GM12878 (cell line): ENCODE data around the gene ITGAV. TPM values are rescaled to one million over a fixed set of nuclear protein-coding genes. Genes with fewer than 3 reads are reported as not detected.

Experiments
- ATAC-seq: fragments of 200-7000 bp; cut with Tn5 transposase; 3 replicates; pipeline ENCODE4 v1.9.1; 2020; ENCODE audit warnings: mild to moderate bottlenecking, moderate library complexity
- BruUV-seq: library from RNA; stranded (reverse); fragments of 400-500 nt; replicated peaks from 2 replicates; lab custom pipeline; 2021; lab: Mats Ljungman, UMichigan
- CTCF ChIA-PET: fragments of 300-600 bp; sonication (Branson Sonifier 250); formaldehyde crosslinking; extraction: SDS; loops from one replicate; lab custom pipeline; 2021; ENCODE audit warnings: inconsistent platforms; lab: Yijun Ruan, JAX
- POLR2A ChIA-PET: fragments of 350-600 bp; formaldehyde crosslinking; extraction: SDS; loops from one replicate; lab custom pipeline; 2021; ENCODE audit warnings: inconsistent platforms; lab: Charles Lee
- RAD21 ChIA-PET: fragments of 300-600 bp; sonication (Branson Sonifier 250); formaldehyde crosslinking; loops from one replicate; lab custom pipeline; 2023; ENCODE audit warnings: antibody characterized with exemption; ENCODE audit not compliant: unreplicated experiment; lab: Charles Lee
- SMC1A ChIA-PET: fragments of 300-600 bp; sonication (Branson Sonifier 250); formaldehyde crosslinking; loops from one replicate; lab custom pipeline; 2023; ENCODE audit not compliant: unreplicated experiment, uncharacterized antibody; lab: Charles Lee
- DNase-seq: peaks from one replicate; pipeline ENCODE4 v3.0.0-alpha.2; 2011; ENCODE audit warnings: low read depth, low spot score
- FAIRE-seq: peaks from 3 replicates; lab custom pipeline; 2011; peaks lifted over from hg19 to GRCh38; lab: Jason Lieb, UNC
- H2AFZ ChIP-seq: 2 replicates; pipeline ENCODE4 v1.6.0; 2011; ENCODE audit warnings: low read depth, low read length, control low read depth; ENCODE audit not compliant: control insufficient read depth
- H3K27ac ChIP-seq: 2 replicates; pipeline ENCODE4 v1.5.1; 2011; ENCODE audit warnings: control low read depth; ENCODE audit not compliant: control insufficient read depth, insufficient read depth
- H3K27me3 ChIP-seq, 2 experiments: replicated peaks in 1 of 2; 2 replicates each; pipeline versions ENCODE4 v1.6.0 to v1.6.1; 2011; ENCODE audit warnings: low read length in 1 of 2; ENCODE audit not compliant: control insufficient read depth in 2 of 2, insufficient read depth in 2 of 2
- H3K36me3 ChIP-seq, 2 experiments: 2 replicates each; pipeline ENCODE4 v1.5.1; 2011; ENCODE audit warnings: low read length in 1 of 2; ENCODE audit not compliant: control insufficient read depth in 2 of 2, insufficient read depth in 2 of 2
- H3K4me1 ChIP-seq: 2 replicates; pipeline ENCODE4 v1.6.1; 2011; ENCODE audit warnings: mild to moderate bottlenecking, low read length, moderate library complexity, mixed read lengths; ENCODE audit not compliant: control insufficient read depth, insufficient read depth
- H3K4me2 ChIP-seq: 2 replicates; pipeline ENCODE4 v1.6.0; 2011; ENCODE audit warnings: control low read depth; ENCODE audit not compliant: control insufficient read depth, insufficient read depth
- H3K4me3 ChIP-seq: fragments of 200-600 bp; sonication (generic); 2 replicates; pipeline ENCODE4 v1.5.1; 2016
- H3K79me2 ChIP-seq: 2 replicates; pipeline ENCODE4 v1.6.0; 2011; ENCODE audit warnings: low read length; ENCODE audit not compliant: control insufficient read depth, insufficient read depth
- H3K9ac ChIP-seq: 2 replicates; pipeline ENCODE4 v1.8.0; 2011; ENCODE audit warnings: low read length, control low read depth, mixed read lengths; ENCODE audit not compliant: control insufficient read depth, insufficient read depth
- H3K9me3 ChIP-seq: replicated peaks from 3 replicates; pipeline ENCODE4 v1.5.1; 2011; ENCODE audit warnings: mild to moderate bottlenecking, low read length; ENCODE audit not compliant: control insufficient read depth, insufficient read depth
- H4K20me1 ChIP-seq: 2 replicates; pipeline ENCODE4 v1.6.0; 2011; ENCODE audit not compliant: control insufficient read depth, insufficient read depth
- HDAC2 ChIP-seq: fragments of 200-600 bp; sonication (generic); IDR thresholded peaks from 2 replicates; pipeline ENCODE4 v1.6.1; 2017
- KAT2A ChIP-seq: conservative IDR thresholded peaks from 2 replicates; pipeline ENCODE4 v1.6.1; 2011; ENCODE audit warnings: low read depth, low read length; ENCODE audit not compliant: control insufficient read depth
- NFXL1 ChIP-seq: fragments of 450-650 bp; IDR thresholded peaks from 2 replicates; pipeline ENCODE4 v1.6.1; 2017; ENCODE audit warnings: antibody characterized with exemption, mild to moderate bottlenecking, borderline replicate concordance
- PML ChIP-seq: IDR thresholded peaks from 2 replicates; pipeline ENCODE4 v1.6.1; 2012; ENCODE audit warnings: low read length, inconsistent platforms
- POLR2AphosphoS5 ChIP-seq: IDR thresholded peaks from 2 replicates; pipeline ENCODE4 v1.6.1; 2011; ENCODE audit warnings: mild to moderate bottlenecking, low read length, inconsistent platforms
- ZNF622 ChIP-seq: fragments of 450-650 bp; IDR thresholded peaks from 2 replicates; pipeline ENCODE4 v1.6.1; 2017; ENCODE audit warnings: mild to moderate bottlenecking, inconsistent platforms
- WGBS: methylation state at CpG from one replicate; pipeline ENCODE4 v1.1.6; 2016; ENCODE audit warnings: low lambda C conversion rate; ENCODE audit not compliant: insufficient replicate concordance, insufficient coverage; ENCODE audit errors: missing lambda C conversion rate; 5-methylcytosine and 5-hydroxymethylcytosine counted together
- in situ Hi-C: fragments of 300-500 bp; cut with MboI; formaldehyde crosslinking; loops from 9 replicates; pipeline ENCODE4 v1.14.3; 2018; ENCODE audit warnings: mixed read lengths
- intact Hi-C: fragments of 100-400 bp; cut with micrococcal nuclease; formaldehyde crosslinking; loops from one replicate; pipeline ENCODE4 v1.14.2; 2022; ENCODE audit not compliant: unreplicated experiment
- polyA plus RNA-seq, 11 experiments: library from polyadenylated mRNA; depleted of rRNA in 4 of 11; unstranded in 6 of 11; stranded (reverse) in 5 of 11; fragments of >200 nt; fragmentation: Nextera tagmentation in 4 of 11; fragmentation: Illumina TruSeq in 1 of 11; extraction: Ambion mirVana in 4 of 11; extraction: Trizol in 1 of 11; gene quantifications; 1 replicate in 1 of 11; 2 replicates in 10 of 11; pipeline versions ENCODE4 v1.2.1 to v1.2.3, GENCODE V29; 2011 to 2016; ENCODE audit warnings: inconsistent platforms in 2 of 11, missing spikeins in 2 of 11, low read depth in 1 of 11
- total RNA-seq, 4 experiments: library from RNA; depleted of rRNA in 3 of 4; stranded (reverse); fragments of >200 nt in 3 of 4; fragmentation: Illumina TruSeq in 1 of 4; extraction: Trizol in 1 of 4; gene quantifications; 2 replicates each; pipeline versions ENCODE4 v1.2.1 to v1.2.3, GENCODE V29; 2013 to 2021
- TF ChIP-seq, protein P1 (sequence below): fragments of 450-650 bp; formaldehyde crosslinking; IDR thresholded peaks from 2 replicates; pipeline ENCODE4 v1.4.0; 2022; ENCODE audit warnings: mild to moderate bottlenecking, moderate library complexity

ITGAV gene
- total and polyA plus RNA-seq, 10 of the 15 experiments (the other 5 are each of a cell fraction or from before 2014, with no cell fraction given): 2.1 to 10.8 (median 6.1) TPM

DNA sequence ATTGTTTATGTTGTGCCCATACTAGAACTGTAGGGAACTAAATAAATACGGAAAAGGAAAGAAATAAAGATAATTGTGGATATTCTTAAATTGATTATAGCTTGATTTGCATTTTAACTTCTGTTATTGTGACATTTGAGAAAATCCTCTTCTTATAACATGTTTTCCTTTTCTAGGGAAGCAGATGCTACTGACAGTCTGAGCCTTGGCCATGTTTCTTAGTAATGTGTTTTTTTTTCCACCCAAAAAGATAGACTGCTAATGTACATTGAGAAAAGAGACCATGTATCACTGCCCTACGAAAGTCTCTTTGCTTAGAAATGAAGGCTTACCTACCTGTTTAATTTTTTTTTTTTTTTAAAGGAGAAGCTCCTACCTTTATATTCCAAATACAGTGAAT, 22.2 kb downstream of the ITGAV start:
- Histone ChIP-seq H3K4me2 (no peak overlapping the region), H3K36me3 (no peaks in the 10 kb centered on the region), H3K27ac (no peak overlapping the region), H3K4me1 (no peaks in the 10 kb centered on the region; the same call in 1 of the 2 replicates), H3K4me3 (no peak overlapping the region), H3K9me3 (no peaks in the 10 kb centered on the region), H3K27me3 (no peaks in the 10 kb centered on the region), H3K79me2 (no peaks in the 10 kb centered on the region), H4K20me1 (no peaks in the 10 kb centered on the region), H3K9ac (no peak overlapping the region), H2AFZ (no peak overlapping the region)
- 94% methylated on average over 2 of the region's 2 CpGs for WGBS
- RAD21 ChIA-PET: interaction anchor here (1.4 kb wide), 1 partner anchor 22 kb away, joined by 3 read pairs; the partner anchor contains the start of gene ITGAV
- SMC1A ChIA-PET: interaction anchor here (1.1 to 1.6 kb wide), 3 partner anchors 17 to 836 kb away, joined by 4 to 5 read pairs (median 4); partner anchors contain the start of gene CALCRL
- no peak for DNase-seq
- no TSS peak for BruUV-seq
- FAIRE-seq: no peak
- in situ Hi-C loops (no loop called here), intact Hi-C loops (no loop called here)
- ATAC-seq: no peak
- POLR2A ChIA-PET: interaction anchor here (0.6 to 1.2 kb wide), 2 partner anchors 23 to 198 kb away, joined by 3 read pairs; no protein-coding TSS in a partner anchor
- CTCF ChIA-PET: interaction anchor here (1.1 to 2.2 kb wide), 3 partner anchors 17 to 86 kb away, joined by 3 to 10 read pairs (median 3); no protein-coding TSS in a partner anchor
- TF ChIP-seq ZNF622: no peak
- no peak for TF ChIP-seq KAT2A
- no peak for TF ChIP-seq NFXL1
- no peak for TF ChIP-seq PML

DNA sequence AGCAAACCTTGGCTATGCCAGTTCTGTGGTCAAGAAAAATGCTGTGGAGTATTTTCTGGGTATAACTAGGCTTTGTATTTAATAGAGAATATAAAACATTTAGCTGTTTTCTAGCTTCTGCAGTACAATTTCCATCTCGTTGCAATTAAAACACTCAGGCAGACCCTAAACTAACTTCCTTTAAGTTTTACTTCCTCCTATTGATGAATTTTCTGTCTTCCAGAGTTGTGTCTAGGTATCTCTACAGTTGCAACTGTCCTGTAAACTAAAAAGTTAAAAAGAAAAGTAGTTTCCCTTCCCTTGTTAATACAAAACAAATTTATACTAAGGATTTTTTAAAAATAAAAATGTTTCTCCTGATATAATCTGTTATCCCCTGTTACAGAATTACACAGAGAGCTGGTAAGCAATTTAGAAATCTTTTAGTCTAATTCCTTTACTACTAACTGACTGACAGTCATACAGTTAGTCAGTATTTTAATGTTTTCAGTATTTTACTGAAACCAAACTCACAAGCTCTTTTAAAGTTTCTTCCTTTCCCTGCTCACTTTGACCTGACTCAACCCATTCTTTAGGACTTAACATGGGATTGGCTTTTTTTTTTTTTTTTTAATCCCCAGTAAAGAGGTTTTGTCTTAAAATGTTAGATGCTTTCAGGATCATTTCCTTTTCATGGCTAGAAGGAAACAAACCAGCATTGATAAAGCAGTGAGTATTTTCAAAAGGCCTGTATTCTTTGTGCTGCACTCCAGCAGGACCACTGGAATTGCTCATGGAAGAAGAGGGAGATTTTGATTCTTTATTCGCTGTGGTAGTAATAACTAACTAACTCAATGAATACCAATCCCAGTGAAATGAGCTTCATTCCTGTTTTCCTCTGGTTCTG, 22.9 kb downstream of the ITGAV start:
- RAD21 ChIA-PET: interaction anchor here (1.4 kb wide), 1 partner anchor 23 kb away, joined by 3 read pairs; the partner anchor contains the start of gene ITGAV
- no peak for FAIRE-seq
- Histone ChIP-seq H3K27ac (no peak overlapping the region), H3K9me3 (no peaks in the 10 kb centered on the region), H3K4me3 (no peak overlapping the region), H3K4me2 (no peak overlapping the region), H3K27me3 (no peaks in the 10 kb centered on the region), H2AFZ (no peak overlapping the region), H4K20me1 (no peaks in the 10 kb centered on the region), H3K4me1 (no peaks in the 10 kb centered on the region; the same call in 1 of the 2 replicates), H3K79me2 (no peaks in the 10 kb centered on the region), H3K9ac (no peak overlapping the region), H3K36me3 (no peaks in the 10 kb centered on the region)
- BruUV-seq: no TSS peak
- POLR2A ChIA-PET: interaction anchor here (0.7 kb wide), 1 partner anchor 103 kb away, joined by 4 read pairs; no protein-coding TSS in a partner anchor
- in situ Hi-C loops (no loop called here), intact Hi-C loops (no loop called here)
- SMC1A ChIA-PET: interaction anchor here (0.7 to 1.6 kb wide), 6 partner anchors 8 to 835 kb away, joined by 3 to 5 read pairs (median 4); partner anchors contain the start of gene CALCRL
- DNase-seq: no peak
- CTCF ChIA-PET: interaction anchor here (0.6 to 2.2 kb wide), 4 partner anchors 18 to 475 kb away, joined by 3 to 10 read pairs (median 3); no protein-coding TSS in a partner anchor
- 50% methylated on average over 2 of the region's 2 CpGs for WGBS
- ATAC-seq: peak; percentile 53
- TF ChIP-seq HDAC2 (no peak), POLR2AphosphoS5 (no peak)
- TF ChIP-seq, protein P1, sequence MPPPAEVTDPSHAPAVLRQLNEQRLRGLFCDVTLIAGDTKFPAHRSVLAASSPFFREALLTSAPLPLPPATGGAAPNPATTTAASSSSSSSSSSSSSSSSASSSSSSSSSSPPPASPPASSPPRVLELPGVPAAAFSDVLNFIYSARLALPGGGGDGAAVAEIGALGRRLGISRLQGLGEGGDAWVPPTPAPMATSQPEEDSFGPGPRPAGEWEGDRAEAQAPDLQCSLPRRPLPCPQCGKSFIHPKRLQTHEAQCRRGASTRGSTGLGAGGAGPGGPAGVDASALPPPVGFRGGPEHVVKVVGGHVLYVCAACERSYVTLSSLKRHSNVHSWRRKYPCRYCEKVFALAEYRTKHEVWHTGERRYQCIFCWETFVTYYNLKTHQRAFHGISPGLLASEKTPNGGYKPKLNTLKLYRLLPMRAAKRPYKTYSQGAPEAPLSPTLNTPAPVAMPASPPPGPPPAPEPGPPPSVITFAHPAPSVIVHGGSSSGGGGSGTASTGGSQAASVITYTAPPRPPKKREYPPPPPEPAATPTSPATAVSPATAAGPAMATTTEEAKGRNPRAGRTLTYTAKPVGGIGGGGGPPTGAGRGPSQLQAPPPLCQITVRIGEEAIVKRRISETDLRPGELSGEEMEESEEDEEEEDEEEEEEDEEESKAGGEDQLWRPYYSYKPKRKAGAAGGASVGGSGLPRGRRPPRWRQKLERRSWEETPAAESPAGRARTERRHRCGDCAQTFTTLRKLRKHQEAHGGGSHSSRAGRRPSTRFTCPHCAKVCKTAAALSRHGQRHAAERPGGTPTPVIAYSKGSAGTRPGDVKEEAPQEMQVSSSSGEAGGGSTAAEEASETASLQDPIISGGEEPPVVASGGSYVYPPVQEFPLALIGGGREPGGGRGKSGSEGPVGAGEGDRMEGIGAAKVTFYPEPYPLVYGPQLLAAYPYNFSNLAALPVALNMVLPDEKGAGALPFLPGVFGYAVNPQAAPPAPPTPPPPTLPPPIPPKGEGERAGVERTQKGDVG (CRISPR knock-in tag): no peak
